ENCODE results near the gene MLH3.

Gene MLH3

DNA sequence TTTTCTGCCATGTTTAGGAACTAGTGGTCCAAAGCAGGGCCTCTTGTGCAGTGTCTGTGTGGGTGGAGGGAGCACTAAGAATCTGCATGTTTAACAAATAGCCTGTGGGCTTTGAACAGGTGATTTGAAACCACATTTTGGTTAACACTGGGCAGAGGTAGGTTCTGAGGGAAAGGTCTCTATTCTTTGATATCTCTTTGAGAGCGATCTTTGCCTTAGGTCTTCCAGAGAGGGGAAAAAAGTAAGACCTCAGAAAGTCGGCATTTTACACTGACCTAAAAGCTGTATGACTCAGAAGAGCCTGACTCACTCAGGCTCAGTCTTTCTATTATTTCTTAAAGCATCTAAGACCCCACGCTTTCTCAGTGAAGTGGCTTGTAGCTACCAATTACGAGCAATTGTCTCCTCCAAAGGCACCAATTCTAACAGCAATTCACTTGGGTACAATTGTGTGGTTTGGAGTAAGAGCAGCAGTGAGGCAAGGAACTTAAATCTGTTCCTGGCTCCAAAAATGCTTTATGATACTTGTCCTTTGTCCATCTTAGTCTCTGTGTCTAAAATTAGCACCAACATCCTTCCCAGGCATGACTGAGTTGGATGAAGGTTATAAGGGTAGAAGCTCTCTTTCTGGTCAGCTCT is 39.8 kb downstream of the MLH3 start:
- TF ChIP-seq, protein P1, sequence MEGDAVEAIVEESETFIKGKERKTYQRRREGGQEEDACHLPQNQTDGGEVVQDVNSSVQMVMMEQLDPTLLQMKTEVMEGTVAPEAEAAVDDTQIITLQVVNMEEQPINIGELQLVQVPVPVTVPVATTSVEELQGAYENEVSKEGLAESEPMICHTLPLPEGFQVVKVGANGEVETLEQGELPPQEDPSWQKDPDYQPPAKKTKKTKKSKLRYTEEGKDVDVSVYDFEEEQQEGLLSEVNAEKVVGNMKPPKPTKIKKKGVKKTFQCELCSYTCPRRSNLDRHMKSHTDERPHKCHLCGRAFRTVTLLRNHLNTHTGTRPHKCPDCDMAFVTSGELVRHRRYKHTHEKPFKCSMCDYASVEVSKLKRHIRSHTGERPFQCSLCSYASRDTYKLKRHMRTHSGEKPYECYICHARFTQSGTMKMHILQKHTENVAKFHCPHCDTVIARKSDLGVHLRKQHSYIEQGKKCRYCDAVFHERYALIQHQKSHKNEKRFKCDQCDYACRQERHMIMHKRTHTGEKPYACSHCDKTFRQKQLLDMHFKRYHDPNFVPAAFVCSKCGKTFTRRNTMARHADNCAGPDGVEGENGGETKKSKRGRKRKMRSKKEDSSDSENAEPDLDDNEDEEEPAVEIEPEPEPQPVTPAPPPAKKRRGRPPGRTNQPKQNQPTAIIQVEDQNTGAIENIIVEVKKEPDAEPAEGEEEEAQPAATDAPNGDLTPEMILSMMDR (IDR thresholded peaks at IDR 0.05; ENCODE audit: borderline replicate concordance, extremely low read depth, low read length, poor library complexity, severe bottlenecking): no peak
- no peak for TF ChIP-seq EZH2 (IDR thresholded peaks at IDR 0.05; ENCODE audit: borderline replicate concordance, low read depth, low read length, severe bottlenecking)
- no peaks in the 10 kb centered on the region for H3K79me2 ChIP-seq (ENCODE audit: insufficient read depth, low read length)
- H3K4me1 ChIP-seq (ENCODE audit: insufficient read depth, low read length): peaks cover 3% of the 10 kb centered on the region; the same call in 1 of the 2 replicates
- H3K36me3 ChIP-seq (ENCODE audit: insufficient read depth, low read length): peaks cover 91% of the 10 kb centered on the region
- ATAC-seq (ENCODE audit: insufficient read depth, low read depth) (no peak), DNase-seq (no peak)
- H3K27ac ChIP-seq (ENCODE audit: low read length): no peak overlapping the region
- H3K4me3 ChIP-seq (ENCODE audit: low read depth in 1 of 2, low read length in 2 of 2): no peak overlapping the region
- H3K9ac ChIP-seq (ENCODE audit: low read depth, low read length): no peak overlapping the region
- H3K9me3 ChIP-seq (ENCODE audit: insufficient read depth, low read length, severe bottlenecking): no peaks in the 10 kb centered on the region
- H3K27me3 ChIP-seq (ENCODE audit: insufficient read depth, low read length, poor library complexity): no peaks in the 10 kb centered on the region
- no peak overlapping the region for H2AFZ ChIP-seq (ENCODE audit: low read depth, low read length)
- no peaks in the 10 kb centered on the region for H4K20me1 ChIP-seq (ENCODE audit: insufficient read depth, low read length)
- H3K4me2 ChIP-seq (ENCODE audit: insufficient read depth, low read length): no peak overlapping the region

DNA sequence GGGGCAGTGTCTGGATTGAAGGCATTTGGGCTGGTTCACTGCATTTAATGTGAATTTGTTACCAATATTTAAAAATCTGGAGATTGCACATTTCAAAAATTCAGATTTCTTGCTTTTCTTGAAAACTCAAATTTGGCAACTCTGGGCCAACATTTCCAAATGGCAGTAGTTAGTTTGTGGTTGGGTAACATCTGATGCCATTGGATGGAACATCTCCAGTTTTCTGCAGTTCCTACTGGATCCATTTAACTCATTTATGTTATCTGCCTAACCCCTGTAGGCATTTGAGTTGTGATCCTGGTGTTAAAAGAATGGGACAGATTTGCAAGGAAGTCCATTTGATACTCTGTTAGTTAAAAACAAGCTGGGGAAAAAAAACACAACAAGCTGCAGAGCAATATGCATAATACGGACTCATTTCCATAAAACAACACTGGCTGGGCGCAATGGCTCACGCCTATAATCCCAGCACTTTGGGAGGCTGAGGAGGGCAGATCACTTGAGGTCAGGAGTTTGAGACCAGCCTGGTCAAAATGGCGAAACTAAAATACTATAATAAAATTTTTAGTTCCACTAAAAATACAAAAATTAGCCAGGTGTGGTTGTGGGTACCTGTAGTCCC is 40.7 kb downstream of the MLH3 start:
- H3K9ac ChIP-seq (ENCODE audit: low read depth, low read length): no peak overlapping the region
- no peak overlapping the region for H3K27ac ChIP-seq (ENCODE audit: low read length)
- H3K4me2 ChIP-seq (ENCODE audit: insufficient read depth, low read length): no peak overlapping the region

DNA sequence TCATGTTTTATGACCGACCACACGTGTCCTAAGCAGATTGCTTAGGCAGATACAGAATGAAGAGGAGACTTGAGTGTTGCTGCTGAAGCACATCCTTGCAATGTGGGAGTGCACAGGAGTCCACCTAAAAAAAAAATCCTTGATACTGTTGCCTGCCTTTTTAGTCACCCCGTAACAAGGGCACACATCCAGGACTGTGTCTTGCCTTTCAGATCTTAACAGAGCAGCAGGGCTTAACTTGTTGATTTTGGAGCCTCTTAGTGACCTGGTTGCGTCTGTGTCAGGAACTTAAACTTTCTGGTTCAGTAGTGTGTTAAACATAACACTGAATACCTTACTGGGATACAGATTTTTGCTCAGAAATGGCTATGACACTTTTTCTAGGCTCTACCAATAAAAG is 42.1 kb downstream of the MLH3 start:
- no peak overlapping the region for H3K27ac ChIP-seq (ENCODE audit: low read length)
- no peak for TF ChIP-seq EZH2 (IDR thresholded peaks at IDR 0.05; ENCODE audit: borderline replicate concordance, low read depth, low read length, severe bottlenecking)
- TF ChIP-seq, protein P1 (IDR thresholded peaks at IDR 0.05; ENCODE audit: borderline replicate concordance, extremely low read depth, low read length, poor library complexity, severe bottlenecking): no peak
- H3K36me3 ChIP-seq (ENCODE audit: insufficient read depth, low read length): peaks cover 92% of the 10 kb centered on the region
- peaks cover 11% of the 10 kb centered on the region for H3K4me1 ChIP-seq (ENCODE audit: insufficient read depth, low read length)
- H3K27me3 ChIP-seq (ENCODE audit: insufficient read depth, low read length, poor library complexity): no peaks in the 10 kb centered on the region
- no peak for DNase-seq
- peaks cover 7% of the 10 kb centered on the region for H3K79me2 ChIP-seq (ENCODE audit: insufficient read depth, low read length)
- no peak overlapping the region for H3K4me3 ChIP-seq (ENCODE audit: low read depth in 1 of 2, low read length in 2 of 2)
- H3K4me2 ChIP-seq (ENCODE audit: insufficient read depth, low read length): no peak overlapping the region
- no peak overlapping the region for H3K9ac ChIP-seq (ENCODE audit: low read depth, low read length)
- ATAC-seq (ENCODE audit: insufficient read depth, low read depth): no peak
- no peaks in the 10 kb centered on the region for H3K9me3 ChIP-seq (ENCODE audit: insufficient read depth, low read length, severe bottlenecking)
- H4K20me1 ChIP-seq (ENCODE audit: insufficient read depth, low read length): no peaks in the 10 kb centered on the region
- H2AFZ ChIP-seq (ENCODE audit: low read depth, low read length): no peak overlapping the region

More for the DNA sequence above, 40.7 kb downstream of the MLH3 start:
- H3K9me3 ChIP-seq (ENCODE audit: insufficient read depth, low read length, severe bottlenecking): no peaks in the 10 kb centered on the region
- no peak overlapping the region for H3K4me3 ChIP-seq (ENCODE audit: low read depth in 1 of 2, low read length in 2 of 2)
- no peaks in the 10 kb centered on the region for H4K20me1 ChIP-seq (ENCODE audit: insufficient read depth, low read length)
- TF ChIP-seq EZH2 (IDR thresholded peaks at IDR 0.05; ENCODE audit: borderline replicate concordance, low read depth, low read length, severe bottlenecking): no peak
- TF ChIP-seq, protein P1 (IDR thresholded peaks at IDR 0.05; ENCODE audit: borderline replicate concordance, extremely low read depth, low read length, poor library complexity, severe bottlenecking): no peak
- DNase-seq: no peak
- H2AFZ ChIP-seq (ENCODE audit: low read depth, low read length): no peak overlapping the region
- peaks cover 3% of the 10 kb centered on the region; the same call in 1 of the 2 replicates for H3K4me1 ChIP-seq (ENCODE audit: insufficient read depth, low read length)
- no peak for ATAC-seq (ENCODE audit: insufficient read depth, low read depth)
- no peaks in the 10 kb centered on the region for H3K27me3 ChIP-seq (ENCODE audit: insufficient read depth, low read length, poor library complexity)
- peaks cover 93% of the 10 kb centered on the region for H3K36me3 ChIP-seq (ENCODE audit: insufficient read depth, low read length)
- no peaks in the 10 kb centered on the region for H3K79me2 ChIP-seq (ENCODE audit: insufficient read depth, low read length)
